Measurements from ENCODE around the gene NSUN2. TPM values are rescaled to one million over a fixed set of nuclear protein-coding genes. Genes with fewer than 3 reads are reported as not detected.

Gene NSUN2
- total and polyA plus RNA-seq, 4 donors = 36.6 to 52.7 (median 44.1) TPM

GRCh38 chr5:6595405-6595804, 37.4 kb downstream of the NSUN2 start:
- Histone ChIP-seq H3K4me1 (ENCODE audit: control insufficient read depth in 5 of 5, insufficient read depth in 5 of 5, low read length in 5 of 5) (no peaks in the 10 kb centered on the region), H3K9ac (ENCODE audit: insufficient read depth in 1 of 2, low read length in 2 of 2) (no peak overlapping the region), H3K9me3 (ENCODE audit: control insufficient read depth in 4 of 4, insufficient read depth in 3 of 4, low read length in 3 of 4) (no peaks in the 10 kb centered on the region), H3K36me3 (ENCODE audit: control insufficient read depth in 4 of 4, insufficient read depth in 4 of 4, low read length in 4 of 4) (peaks cover 5 to 23% (median 8%) of the 10 kb centered on the region in 4 donors), H3K4me3 (no peak overlapping the region), H3K27ac (ENCODE audit: low read depth in 1 of 2, low read length in 1 of 2) (no peak overlapping the region), H3K27me3 (ENCODE audit: control insufficient read depth in 3 of 3, insufficient read depth in 3 of 3, low read length in 2 of 3) (no peaks in the 10 kb centered on the region)
- 73 to 86% methylated on average over 3 of the region's 3 CpGs for WGBS, 2 donors
- no peak for TF ChIP-seq CTCF (IDR thresholded peaks at IDR 0.05; ENCODE audit: control extremely low read depth, extremely low read depth)
- DNase-seq (no peak), ATAC-seq (ENCODE audit: insufficient read depth, low FRiP score) (no peak)

- Histone ChIP-seq H3K9ac (ENCODE audit: insufficient read depth in 1 of 2, low read length in 2 of 2) (no peak overlapping the region), H3K27me3 (ENCODE audit: control insufficient read depth in 3 of 3, insufficient read depth in 3 of 3, low read length in 2 of 3) (no peaks in the 10 kb centered on the region), H3K36me3 (ENCODE audit: control insufficient read depth in 4 of 4, insufficient read depth in 4 of 4, low read length in 4 of 4) (peaks cover 0 to 15% (median 6%) of the 10 kb centered on the region in 4 donors), H3K4me1 (ENCODE audit: control insufficient read depth in 5 of 5, insufficient read depth in 5 of 5, low read length in 5 of 5) (no peaks in the 10 kb centered on the region), H3K4me3 (no peak overlapping the region), H3K9me3 (ENCODE audit: control insufficient read depth in 4 of 4, insufficient read depth in 3 of 4, low read length in 3 of 4) (no peaks in the 10 kb centered on the region), H3K27ac (ENCODE audit: low read depth in 1 of 2, low read length in 1 of 2) (no peak overlapping the region)
- ATAC-seq (ENCODE audit: insufficient read depth, low FRiP score) (no peak), DNase-seq (no peak)
- no peak for TF ChIP-seq CTCF (IDR thresholded peaks at IDR 0.05; ENCODE audit: control extremely low read depth, extremely low read depth)
- 86 to 95% methylated on average over 6 of the region's 6 CpGs for WGBS, 2 donors
Measured at GRCh38 chr5:6594066-6594465, 38.8 kb downstream of the NSUN2 start.

GRCh38 chr5:6593148-6594016, 39.5 kb downstream of the NSUN2 start:
- WGBS, 2 donors = 84 to 85% methylated on average over 14 of the region's 14 CpGs
- no peaks in the 10 kb centered on the region for H3K9me3 ChIP-seq (ENCODE audit: control insufficient read depth in 4 of 4, insufficient read depth in 3 of 4, low read length in 3 of 4)
- no peak overlapping the region for H3K27ac ChIP-seq (ENCODE audit: low read depth in 1 of 2, low read length in 1 of 2)
- no peak for TF ChIP-seq CTCF (IDR thresholded peaks at IDR 0.05; ENCODE audit: control extremely low read depth, extremely low read depth)
- H3K27me3 ChIP-seq (ENCODE audit: control insufficient read depth in 3 of 3, insufficient read depth in 3 of 3, low read length in 2 of 3) = no peaks in the 10 kb centered on the region
- no peak for DNase-seq
- H3K36me3 ChIP-seq (ENCODE audit: control insufficient read depth in 4 of 4, insufficient read depth in 4 of 4, low read length in 4 of 4) = peaks cover 0 to 10% (median 4%) of the 10 kb centered on the region in 4 donors
- H3K4me1 ChIP-seq (ENCODE audit: control insufficient read depth in 5 of 5, insufficient read depth in 5 of 5, low read length in 5 of 5) = no peaks in the 10 kb centered on the region
- no peak overlapping the region for H3K9ac ChIP-seq (ENCODE audit: insufficient read depth in 1 of 2, low read length in 2 of 2)
- ATAC-seq (ENCODE audit: insufficient read depth, low FRiP score) = no peak
- H3K4me3 ChIP-seq = no peak overlapping the region
